M059J (cell line): ENCODE results near the gene VPS26C. TPM values are rescaled to one million over a fixed set of nuclear protein-coding genes. Genes with fewer than 3 reads are reported as not detected.
"Not testable (repeated sequence)": the region's sequence is repeated elsewhere in the genome, so short reads cannot be mapped to it uniquely, and the experiment has no call there.

ENCODE experiments used
- DNase-seq: peaks from one replicate; pipeline ENCODE4 v3.0.0-alpha.2; 2012; ENCODE audit warnings: low read depth
- total RNA-seq: library from RNA; depleted of rRNA; stranded (reverse); fragments of >200 nt; shearing (Covaris generic); gene quantifications from 2 replicates; pipeline ENCODE4 v1.2.3, GENCODE V29; 2014

VPS26C gene
- total RNA-seq, 1 experiment from 2014 or later: 83.7 TPM

DNA sequence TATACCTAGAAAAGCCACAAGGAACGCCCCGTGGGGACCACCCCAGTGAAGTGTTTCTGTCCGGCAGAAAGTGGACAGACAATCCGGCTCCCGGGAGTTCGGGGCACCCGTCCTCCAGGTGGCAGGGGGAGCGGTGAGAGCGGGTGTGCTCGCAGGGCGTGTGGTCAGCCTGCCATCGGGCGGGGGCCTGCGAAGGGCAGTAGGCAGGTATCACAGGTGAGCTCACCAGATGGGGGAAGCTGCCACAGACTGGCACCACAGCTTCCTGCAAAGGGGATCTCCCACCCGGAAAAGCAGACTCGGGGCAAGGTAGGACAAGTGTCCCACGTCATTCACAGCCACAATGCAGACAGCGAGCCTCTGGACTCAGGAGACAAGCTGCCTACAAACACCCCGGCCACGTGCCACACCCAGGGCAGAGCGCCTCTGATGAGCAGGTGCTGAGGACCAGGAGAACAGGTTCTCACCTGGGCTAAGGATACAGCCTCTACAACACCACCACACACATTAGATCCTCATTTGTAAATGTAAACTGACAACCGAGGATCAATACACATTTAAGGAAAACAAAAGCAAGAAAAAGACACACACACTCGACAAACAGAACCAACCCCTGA, 36.4 kb downstream of the VPS26C start:
- no peak for DNase-seq

DNA sequence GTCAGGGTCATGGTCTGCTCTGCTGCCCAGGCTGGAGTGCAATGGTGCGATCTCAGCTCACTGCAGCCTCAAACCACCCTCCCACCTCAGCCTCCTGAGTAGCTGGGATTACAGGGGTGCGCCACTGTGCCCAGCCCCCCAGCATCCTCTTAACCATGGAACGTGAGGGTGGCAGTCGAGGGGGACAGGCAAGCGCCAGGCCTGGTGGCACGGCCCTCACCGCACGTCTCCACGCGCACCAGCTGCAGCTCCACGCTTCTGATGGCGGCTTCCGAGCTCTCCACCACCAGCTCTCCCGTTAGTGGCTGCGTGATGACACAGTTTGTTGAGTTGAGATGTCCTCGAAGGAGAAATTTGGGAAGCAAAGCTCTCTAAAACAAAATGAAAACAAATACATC, 39.1 kb downstream of the VPS26C start:
- no peak for DNase-seq

DNA sequence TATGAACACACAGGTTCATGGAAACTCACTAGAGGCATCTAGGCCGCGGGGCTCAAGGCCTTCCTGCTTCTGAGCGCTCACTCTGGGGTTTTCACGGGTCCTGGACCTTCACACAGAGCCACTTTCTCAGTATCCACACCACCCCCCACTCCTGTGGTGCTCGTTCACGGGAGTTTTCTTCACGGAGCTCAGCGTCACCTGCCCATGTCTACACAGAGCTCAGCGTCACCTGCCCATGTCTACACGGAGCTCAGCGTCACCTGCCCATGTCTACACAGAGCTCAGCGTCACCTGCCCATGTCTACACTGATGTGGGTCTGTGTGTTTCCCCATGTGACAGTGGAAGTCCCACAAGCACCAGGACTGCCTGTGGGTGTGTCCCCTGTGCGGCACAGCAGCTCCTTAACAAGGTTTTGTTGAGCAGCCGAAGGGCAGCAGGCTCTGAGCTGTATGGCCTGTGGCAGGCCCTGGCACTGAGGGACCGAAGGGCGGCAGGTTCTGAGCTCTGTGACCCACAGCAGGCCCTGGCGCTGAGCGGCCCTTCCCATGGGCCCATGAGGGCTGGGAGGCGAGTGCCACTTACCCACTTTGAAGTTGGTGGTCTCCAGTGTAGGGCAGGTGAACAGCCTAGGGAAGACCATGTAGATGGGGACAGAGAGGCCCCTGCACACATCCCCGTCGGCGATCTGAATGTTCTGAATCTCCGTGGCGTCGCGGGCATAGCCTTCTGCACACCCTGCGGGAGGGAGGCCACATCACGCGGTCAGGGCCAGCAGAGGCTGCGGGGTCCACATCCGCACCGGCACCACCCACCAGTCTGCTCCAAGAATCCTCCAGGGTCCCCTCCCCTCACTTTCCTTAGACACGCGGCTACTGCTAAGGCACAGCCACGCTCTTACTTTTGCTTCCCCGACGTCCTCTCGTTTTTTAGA, 39.8 kb downstream of the VPS26C start:
- DNase-seq: no peak

DNA sequence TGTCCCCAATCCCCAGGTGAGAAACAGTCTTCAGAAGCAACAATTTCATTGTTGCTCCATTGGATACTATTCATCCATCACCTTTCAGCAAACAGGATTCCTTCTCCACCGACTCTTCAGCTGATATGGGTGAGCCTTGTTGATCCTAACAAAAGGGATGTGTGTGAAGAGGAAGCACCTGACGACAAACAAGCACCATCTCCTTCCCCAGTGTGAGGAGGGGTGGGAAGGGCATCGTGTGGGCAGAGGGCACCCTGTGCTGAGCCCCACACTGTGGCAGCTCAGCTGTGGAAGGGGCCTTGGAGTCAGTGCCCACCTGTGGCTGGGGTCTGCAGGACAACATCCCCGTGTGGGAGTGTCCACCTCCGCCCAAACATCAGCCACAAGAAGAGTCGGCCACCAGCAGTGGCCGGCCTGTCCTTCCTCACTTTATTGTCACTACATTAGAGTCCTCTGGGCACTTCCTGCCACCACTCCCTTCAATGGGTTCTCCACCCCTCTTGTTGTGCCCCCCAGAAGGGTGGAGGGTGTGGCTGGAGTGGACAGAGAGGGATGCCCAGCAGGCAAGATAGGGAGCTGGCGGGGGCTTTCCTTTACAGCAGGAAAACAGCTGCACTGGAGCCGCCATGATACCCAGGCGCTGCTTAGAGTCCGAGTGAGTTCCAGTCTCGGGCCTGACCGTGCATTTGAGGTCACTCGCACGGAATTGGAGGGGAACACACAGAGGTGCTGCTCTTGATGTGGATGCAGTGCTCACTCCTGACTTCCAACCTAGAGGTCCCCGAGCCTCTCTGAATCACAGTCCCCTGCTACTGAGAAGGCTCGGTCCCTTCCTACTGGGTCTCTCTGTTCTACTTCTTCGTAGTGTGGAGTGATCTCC, 40.9 kb downstream of the VPS26C start:
- DNase-seq: no peak

DNA sequence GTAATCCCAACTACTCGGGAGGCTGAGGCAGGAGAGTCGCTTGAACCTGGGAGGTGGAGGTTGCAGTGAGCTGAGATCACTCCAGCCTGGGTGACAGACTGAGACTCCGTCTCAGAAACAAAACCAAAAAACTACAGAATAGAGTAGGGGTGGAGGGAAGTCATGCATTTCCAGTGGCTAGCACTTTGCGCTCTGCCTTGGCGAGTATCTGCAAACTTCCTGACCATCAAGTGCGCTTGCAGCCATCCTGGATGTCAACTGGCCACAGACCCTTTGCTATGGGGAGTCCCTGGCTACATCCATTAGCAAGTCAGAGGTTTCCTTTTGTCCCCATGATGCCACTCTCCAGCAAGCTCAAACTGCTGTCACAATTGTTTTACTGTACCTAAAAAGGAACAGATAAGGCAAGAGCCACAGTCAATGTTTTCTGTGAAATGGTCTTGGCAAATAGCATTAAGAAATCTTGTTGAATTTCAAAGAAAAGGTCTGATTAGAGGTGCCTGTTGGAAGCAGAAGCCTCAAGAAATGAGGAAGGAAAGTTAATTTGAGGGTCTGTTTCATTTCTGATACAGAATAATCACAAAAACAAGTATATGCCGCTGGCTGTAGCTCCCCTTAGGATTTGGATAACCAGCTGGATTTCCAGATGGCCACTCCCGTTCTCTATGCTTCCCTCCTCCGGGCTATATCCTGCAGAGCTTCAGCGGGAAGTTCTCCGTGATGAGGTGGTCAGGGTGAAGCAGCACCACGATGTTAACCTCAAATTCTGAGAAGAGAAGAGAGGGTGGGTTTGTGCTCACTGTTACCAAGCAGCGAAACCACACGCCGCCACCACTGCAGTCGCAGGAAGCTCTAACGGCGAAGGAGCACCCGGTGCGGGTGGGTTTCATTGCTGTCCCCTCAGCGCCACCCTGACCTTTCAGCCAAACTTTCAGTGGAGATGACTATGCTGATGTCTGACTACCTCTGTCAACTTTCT, 42.0 kb downstream of the VPS26C start:
- DNase-seq: no peak

DNA sequence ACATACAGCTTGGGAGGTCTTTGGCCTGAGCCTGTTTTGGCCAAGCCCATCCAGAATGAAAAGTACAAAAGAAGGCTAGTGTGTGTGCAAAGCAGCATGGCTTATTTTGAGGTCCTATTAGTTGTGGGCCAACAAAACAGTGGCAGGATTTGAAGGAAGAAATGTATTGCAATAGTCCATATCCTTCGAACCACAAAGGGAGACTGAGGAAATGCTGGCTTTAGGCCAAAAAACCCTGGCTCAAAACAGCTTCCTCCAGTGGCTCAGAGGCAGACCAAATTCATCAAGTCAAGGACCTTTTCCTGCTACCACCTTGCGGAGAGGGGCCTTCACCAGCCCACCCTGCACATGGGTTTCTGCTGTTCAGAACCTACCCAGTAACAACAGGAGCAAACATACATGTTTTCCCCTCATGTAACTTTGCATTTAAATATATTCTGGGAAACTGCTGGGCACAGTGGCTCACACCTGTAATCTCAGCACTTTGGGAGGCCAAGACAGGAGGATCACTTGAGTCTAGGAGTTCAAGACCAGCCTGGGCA, 43.3 kb downstream of the VPS26C start:
- no peak for DNase-seq

DNA sequence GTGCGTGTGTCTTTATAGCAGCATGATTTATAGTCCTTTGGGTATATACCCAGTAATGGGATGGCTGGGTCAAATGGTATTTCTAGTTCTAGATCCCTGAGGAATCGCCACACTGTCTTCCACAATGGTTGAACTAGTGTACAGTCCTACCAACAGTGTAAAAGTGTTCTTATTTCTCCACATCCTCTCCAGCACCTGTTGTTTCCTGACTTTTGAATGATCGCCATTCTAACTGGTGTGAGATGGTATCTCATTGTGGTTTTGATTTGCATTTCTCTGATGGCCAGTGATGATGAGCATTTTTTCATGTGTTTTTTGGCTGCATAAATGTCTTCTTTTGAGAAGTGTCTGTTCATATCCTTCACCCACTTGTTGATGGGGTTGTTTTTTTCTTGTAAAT, 44.9 kb downstream of the VPS26C start:
- not testable (repeated sequence) for DNase-seq

DNA sequence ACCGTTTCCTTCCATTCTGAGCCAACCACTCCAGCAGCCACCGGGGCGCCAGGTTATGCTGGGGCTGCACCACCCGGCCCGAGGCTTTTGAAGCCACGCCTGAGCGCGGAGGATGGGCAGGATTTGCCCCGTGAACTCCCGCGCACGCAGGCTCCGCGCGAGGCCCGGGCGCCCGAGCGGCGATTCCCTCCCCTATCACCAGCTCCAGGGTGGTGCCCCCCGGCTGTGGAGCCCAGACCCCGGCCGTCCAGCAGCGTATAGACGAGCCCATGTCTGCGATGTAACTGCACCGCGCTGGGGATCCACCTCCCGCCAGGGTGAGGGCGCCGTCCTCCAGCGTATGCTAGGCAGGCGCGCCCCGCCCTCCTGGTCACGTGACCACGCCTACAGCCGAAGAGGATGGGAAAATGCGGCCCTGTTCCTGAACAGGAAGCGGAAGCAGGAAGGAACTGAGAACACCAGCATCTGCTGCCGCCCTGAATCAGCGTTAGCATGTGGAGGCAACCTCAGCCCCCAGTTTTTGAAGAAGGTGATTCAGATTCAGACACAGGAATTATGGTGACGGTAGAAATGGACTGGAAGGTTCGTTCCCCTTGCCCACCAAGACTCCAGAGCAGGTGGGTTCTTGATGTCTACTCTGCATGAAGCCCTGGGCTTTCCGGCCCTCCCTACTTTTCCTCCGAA, 46.0 kb downstream of the VPS26C start:
- peak; percentile 95 for DNase-seq

DNA sequence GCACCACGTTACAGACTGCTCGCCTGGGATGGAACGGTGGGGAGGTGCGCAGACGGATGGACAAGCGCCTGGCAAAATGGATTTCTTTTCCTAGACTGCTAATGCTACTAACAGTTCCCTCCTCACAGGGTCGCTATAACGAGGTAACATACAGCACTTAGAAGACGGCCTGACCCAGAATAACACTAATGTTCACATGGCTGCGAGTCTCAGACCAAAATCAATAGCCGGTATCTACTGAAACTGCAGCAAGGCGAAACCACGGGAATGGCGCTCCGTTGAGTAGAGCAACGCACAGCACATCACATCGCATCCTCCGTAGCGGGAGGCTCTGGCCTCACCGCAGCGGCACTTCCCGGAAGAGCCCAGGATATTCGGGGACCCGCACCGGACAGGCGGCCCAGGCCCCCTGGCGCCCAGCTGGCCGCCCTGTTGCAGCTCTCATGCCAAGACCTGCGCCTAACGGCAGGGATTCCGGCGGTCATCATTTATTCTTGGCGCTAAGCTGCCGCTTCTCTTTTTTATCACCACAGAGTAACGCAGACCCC, 46.6 kb downstream of the VPS26C start:
- DNase-seq: peak; percentile 56

DNA sequence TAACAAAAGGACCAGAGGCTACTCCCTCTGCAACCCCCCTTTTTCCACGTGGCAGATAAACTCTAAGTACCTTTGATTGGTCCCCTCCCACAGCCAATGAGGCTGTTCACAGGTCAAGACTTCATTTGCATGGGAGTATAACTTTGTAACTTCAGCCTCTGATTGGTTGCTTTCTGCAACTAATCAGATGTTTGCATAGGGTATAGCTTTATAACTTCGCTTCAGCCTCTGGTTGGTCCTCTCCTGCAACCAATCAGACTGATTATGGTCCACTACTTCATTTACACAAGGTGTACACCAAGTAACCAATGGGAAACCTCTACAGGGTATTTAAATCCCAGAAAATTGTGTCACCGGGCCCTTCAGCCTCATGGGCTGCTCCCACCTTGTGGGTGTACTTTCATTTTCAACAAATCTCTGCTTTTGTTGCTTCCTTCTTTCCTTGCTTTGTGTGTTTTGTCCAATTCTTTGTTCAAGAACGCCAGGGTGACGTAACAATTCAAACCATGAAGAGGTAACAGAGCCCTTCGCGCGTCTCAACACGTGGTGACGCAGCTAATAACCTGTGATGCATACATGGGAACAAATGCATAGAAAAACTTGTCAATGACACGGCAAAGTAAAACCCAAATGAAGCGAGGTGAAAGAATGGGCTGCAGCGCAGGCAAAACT, 47.2 kb downstream of the VPS26C start:
- no peak for DNase-seq

DNA sequence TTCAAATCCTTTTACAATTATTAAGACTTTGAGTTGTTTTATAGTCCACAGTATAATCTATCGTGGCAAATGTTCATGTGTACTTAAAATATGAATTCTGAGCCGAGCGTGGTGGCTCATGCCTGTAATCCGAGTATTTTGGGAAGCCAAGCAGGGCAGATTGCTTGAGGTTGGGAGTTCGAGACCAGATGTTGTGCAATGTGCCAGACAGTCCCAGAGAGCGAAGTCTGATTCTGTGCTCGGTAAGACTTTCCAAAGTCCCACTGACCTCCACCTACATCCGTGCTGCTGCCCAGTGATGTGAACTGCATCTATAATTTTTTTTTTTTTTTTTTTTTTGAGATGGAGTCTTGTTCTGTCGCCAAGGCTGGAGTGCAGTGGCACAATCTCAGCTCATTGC, 52.2 kb downstream of the VPS26C start:
- DNase-seq: no peak

DNA sequence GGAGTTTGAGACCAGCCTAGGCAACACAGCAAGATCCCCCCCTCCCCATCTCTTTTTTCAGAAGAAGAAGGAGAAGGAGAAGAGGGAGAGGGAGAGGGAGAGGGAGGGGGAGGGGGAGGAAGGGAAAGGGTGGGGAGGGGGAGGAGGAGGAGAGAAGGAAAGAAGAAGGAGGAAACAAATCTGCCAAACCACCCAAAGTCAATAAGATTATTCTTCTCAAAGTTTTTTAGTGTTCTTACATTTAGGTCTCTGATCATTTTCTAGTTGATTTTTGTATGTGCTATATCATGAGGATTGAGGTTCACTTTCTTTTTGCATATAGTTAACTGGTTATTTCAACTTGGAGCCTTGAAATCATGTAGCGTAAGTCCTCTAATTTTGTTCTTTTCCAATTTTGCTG, 56.3 kb downstream of the VPS26C start:
- DNase-seq: no peak

DNA sequence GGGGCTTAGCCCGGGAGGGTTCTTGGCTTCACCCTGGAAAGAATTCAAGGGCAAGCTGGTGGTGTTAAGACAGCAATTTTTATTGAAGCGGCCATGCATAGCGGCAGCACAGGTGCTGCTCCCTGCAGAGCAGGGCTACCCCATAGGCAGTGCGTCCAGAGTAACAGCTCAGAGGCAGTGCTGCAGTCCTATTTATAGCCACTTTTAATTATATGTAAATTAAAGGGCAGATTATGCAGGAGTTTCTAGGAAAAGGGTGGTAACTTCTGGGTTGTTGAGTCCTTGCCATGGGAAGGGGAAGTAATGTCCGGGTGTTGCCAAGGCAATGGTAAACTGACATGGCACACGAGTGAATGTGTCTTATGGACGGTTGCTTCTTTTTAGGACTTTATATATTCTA, 57.0 kb downstream of the VPS26C start:
- no peak for DNase-seq

DNA sequence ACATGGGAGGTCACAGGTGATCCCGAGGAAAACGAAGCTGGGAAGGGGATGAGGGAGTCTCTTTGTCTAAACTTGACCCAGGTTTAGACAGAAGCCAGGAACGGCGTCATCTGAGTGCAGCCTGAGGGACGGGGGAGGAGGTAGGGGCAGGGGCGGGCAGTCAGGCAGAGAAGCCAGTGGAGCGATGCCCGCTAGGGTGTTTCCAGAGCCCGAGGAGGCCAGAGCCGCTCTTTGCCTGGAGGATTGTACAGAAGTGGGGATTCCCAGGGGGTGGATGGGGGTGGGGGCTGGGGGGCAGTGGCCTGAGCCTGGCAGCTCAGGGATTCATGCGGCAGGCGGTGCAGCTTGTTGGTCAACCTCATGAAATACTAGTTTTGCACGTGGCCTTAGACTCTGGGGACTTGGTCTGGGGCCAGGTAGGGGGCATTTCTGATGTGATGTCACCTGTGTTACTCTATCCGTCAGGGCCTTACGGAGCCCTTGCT, 58.4 kb downstream of the VPS26C start:
- no peak for DNase-seq

DNA sequence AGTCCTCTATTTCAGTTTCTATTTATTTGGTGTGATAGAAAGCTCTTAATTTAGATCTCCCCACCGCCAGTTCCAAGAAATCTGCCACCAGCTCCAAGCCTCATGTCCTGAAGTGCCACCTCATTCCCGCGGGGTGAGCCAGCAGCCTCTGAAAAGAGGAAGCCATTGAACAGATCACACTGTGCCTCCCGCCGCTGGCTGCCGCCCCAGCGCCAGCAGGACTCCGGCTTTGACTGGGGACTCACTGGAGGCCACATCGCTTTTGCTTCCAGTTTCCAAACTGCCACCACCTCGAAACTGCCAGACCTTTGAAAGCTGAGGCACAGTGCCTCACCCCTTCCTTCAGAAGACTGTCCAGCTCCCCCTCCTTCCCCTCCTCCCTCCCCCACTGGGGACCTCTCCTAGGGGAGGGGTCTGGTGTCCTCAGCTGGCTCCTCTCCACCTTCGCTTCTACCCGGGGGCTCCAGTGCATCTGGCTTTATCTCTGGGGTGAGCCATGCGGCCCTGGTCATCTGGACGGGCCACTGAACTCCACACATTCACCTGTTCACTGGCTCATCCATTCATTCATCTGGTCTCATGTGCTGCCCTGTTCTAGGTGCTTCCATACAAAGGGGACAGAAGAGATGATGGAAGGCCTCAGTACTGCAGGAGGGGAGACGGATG, 58.9 kb downstream of the VPS26C start:
- peak; percentile 53 for DNase-seq

DNA sequence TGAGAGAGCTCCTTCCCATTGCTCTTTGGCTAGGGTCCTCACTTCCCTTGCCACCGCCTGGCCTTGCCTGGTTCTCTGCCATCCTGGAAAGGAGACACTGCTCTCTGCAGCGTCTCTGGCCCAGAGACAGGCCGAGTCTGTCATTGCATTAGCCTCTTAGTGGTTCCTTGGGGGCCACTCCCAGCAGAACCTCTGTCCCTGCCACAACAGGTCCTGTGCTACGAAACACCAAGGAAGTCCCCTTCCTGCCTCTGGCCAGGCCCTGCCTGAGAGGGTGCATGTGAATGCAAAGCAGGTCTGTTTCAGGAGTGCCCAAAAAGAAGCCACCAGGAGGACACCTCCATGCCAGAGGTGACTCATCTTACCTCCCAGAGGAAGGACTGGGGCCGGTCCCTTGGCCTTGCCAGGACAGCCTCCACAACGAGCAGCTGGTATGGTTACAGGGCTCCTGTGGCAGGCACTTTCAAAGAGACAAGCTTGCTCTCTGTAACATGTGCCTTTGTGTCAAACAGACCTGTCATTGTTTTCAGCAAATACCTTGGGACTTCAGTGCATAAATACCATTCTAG, 59.6 kb downstream of the VPS26C start:
- peak; percentile 81 for DNase-seq

DNA sequence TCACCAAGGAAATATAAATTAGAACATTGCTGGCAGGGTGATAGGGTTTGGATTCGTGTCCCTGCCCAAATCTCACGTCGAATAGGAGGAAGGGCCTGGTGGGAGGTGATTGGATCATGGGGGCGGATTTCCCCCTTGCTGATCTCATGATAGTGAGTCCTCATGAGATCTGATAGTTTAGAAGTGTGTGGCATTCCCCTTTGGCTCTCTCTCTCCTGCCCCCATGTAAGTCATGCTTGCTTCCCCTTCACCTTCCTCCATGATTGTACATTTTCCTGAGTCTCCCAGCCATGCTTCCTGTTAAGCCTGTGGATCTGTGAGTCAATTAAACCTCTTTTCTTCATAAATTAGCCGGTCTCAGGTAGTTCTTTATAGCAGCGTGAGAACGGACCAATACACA, 60.6 kb downstream of the VPS26C start:
- no peak for DNase-seq

DNA sequence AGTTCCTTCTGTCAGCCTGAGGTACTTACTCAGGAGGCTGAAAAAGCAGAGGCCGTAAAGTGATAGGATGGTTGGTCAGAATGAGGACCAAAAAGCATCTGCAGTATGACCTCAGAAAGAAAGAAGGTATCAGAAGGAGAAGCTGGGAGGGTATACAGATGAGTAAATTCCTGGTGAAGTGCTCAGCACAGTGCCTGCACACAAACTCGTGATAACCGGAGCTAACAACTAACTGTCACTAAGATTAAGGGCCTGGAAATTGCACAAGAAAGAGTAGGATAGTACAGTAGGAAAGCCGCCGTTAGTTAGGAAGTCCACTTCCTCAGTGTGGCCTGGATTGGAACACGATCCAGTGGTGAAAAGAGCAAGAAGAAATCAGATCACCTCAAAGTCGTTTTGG, 62.6 kb downstream of the VPS26C start:
- no peak for DNase-seq
